T-helper 2 cell treated with Interferon-gamma antibody and Interleukin-4, amounts not matched to agents 100 ng/mL and 5 ng/mL, for 36 hours (primary cell): ENCODE results near the gene GP1BA. TPM values are rescaled to one million over a fixed set of nuclear protein-coding genes. Genes with fewer than 3 reads are reported as not detected.

Experiments
- intact Hi-C: fragments of 100-400 bp; cut with micrococcal nuclease; formaldehyde crosslinking; loops from one replicate; pipeline ENCODE4 v1.15.1; 2023
- total RNA-seq: library from RNA; stranded (reverse); gene quantifications from 2 replicates; pipeline ENCODE4 v1.2.3, GENCODE V29; 2022

The GP1BA gene
- total RNA-seq, 1 donor from 2014 or later, result not detected

- intact Hi-C loops, result no loop called here
These were observed 38.2 kb downstream of the GP1BA start for GRCh38 chr17:4970273-4970672.

- intact Hi-C loops, result no loop called here
These were observed 39.7 kb downstream of the GP1BA start for GRCh38 chr17:4971826-4972225.

- intact Hi-C loops, result no loop called here
These were observed 40.2 kb downstream of the GP1BA start for GRCh38 chr17:4972322-4972721.

GRCh38 chr17:4972752-4973151 is 40.7 kb downstream of the GP1BA start:
- intact Hi-C loops, result no loop called here

GRCh38 chr17:4973256-4974114 is 41.4 kb downstream of the GP1BA start:
- intact Hi-C loops, result no loop called here

GRCh38 chr17:4974115-4974670 is 42.1 kb downstream of the GP1BA start:
- intact Hi-C loops, result no loop called here

- intact Hi-C loops, result no loop called here
These were observed 46.6 kb downstream of the GP1BA start for GRCh38 chr17:4978726-4979125.

- intact Hi-C loops, result loop anchor here (1.0 kb wide), 1 partner anchor 82 kb away; no protein-coding TSS in a partner anchor
These were observed 48.7 kb downstream of the GP1BA start for GRCh38 chr17:4980644-4981216.

GRCh38 chr17:4982305-4982704 is 50.2 kb downstream of the GP1BA start:
- intact Hi-C loops, result no loop called here

Other genes with a start within 250 kb of the GP1BA start
- gene PELP1, start 228.1 kb upstream of the GP1BA start, total RNA-seq, result 77.1 and 81.3 TPM in 2 replicates
- gene ARRB2, start 221.6 kb upstream of the GP1BA start, total RNA-seq, result 344 and 354 TPM in 2 replicates
- 21.6 and 23.4 TPM in 2 replicates for gene MED11, start 200.8 kb upstream of the GP1BA start, total RNA-seq
- 0.09 TPM in 1 of 2 replicates, not detected in the other for gene ZMYND15, start 192.4 kb upstream of the GP1BA start, total RNA-seq
- 0.75 and 0.80 TPM in 2 replicates for gene CXCL16, start 192.3 kb upstream of the GP1BA start, total RNA-seq
- not detected in 2 replicates for gene TM4SF5, start 160.4 kb upstream of the GP1BA start, total RNA-seq
- gene VMO1, start 145.9 kb upstream of the GP1BA start, total RNA-seq, result 0.27 and 0.41 TPM in 2 replicates
- gene GLTPD2, start 143.3 kb upstream of the GP1BA start, total RNA-seq, result not detected in 2 replicates
- 153 and 157 TPM in 2 replicates for gene PSMB6, start 136.1 kb upstream of the GP1BA start, total RNA-seq
- gene PLD2, start 125.1 kb upstream of the GP1BA start, total RNA-seq, result 14.0 and 15.8 TPM in 2 replicates
- gene MINK1, start 98.9 kb upstream of the GP1BA start, total RNA-seq, result 88.2 and 91.5 TPM in 2 replicates
- 0.20 and 0.27 TPM in 2 replicates for gene C17orf107, start 32.7 kb upstream of the GP1BA start, total RNA-seq
- gene CHRNE, start 29.2 kb upstream of the GP1BA start, total RNA-seq, result 0.25 and 0.73 TPM in 2 replicates
- 83.9 and 88.9 TPM in 2 replicates for gene SLC25A11, start 7.8 kb downstream of the GP1BA start, total RNA-seq
- 227 and 238 TPM in 2 replicates for gene RNF167, start 8.0 kb downstream of the GP1BA start, total RNA-seq
- gene PFN1, start 16.3 kb downstream of the GP1BA start, total RNA-seq, result 2,499 and 2,527 TPM in 2 replicates
- gene ENO3, start 18.8 kb downstream of the GP1BA start, total RNA-seq, result 52.9 and 53.3 TPM in 2 replicates
- gene SPAG7, start 35.5 kb downstream of the GP1BA start, total RNA-seq, result 50.3 and 57.6 TPM in 2 replicates
- gene CAMTA2, start 55.4 kb downstream of the GP1BA start, total RNA-seq, result 70.7 and 73.7 TPM in 2 replicates
- 0.25 and 0.27 TPM in 2 replicates for gene INCA1, start 65.2 kb downstream of the GP1BA start, total RNA-seq
- 38.6 and 42.5 TPM in 2 replicates for gene KIF1C, start 65.7 kb downstream of the GP1BA start, total RNA-seq
- gene SLC52A1, start 103.1 kb downstream of the GP1BA start, total RNA-seq, result 0.16 and 0.30 TPM in 2 replicates
- gene ZFP3, start 146.2 kb downstream of the GP1BA start, total RNA-seq, result 3.5 and 3.7 TPM in 2 replicates
- gene ZNF232, start 179.6 kb downstream of the GP1BA start, total RNA-seq, result 11.1 TPM in 2 replicates
- gene USP6, start 183.8 kb downstream of the GP1BA start, total RNA-seq, result 0.02 and 0.09 TPM in 2 replicates